ENCODE results near the gene CENPL.
"Not testable (repeated sequence)": the region's sequence is repeated elsewhere in the genome, so short reads cannot be mapped to it uniquely, and the experiment has no call there.

CENPL gene

DNA sequence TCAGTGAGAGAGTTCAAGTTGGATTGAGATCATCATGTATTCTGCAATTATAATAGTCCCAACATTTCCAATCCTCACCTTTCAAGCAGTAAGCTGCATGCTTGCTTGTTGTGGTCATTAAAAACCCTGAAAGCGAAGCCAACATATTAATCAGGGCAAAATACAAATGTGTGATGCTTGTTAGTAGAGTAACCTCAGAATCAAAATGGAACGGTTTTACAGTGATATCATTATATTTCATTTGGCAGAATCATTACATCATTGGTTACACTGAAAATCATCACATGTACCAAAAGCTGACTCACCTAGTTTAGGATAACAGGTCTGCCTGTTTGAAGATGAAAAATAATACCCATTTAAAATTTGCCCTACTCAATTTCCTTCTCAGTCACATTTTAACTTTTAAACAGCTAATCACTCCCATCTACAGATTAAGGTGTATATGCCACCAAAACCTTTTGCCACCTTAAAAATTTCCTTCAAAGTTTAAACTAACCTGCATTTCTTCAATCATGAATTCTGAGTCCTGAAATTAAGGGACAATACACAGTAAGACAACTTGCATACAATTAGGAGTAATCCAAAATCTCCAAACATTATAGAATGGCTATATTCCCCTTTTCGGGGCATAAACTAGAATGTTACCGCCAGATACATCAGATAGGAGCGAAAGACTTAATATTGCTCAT, 39.6 kb upstream of the CENPL start:
- in situ Hi-C loops (cut with HindIII; ENCODE audit: low sequenced_read_pairs) = no loop called here
- TF ChIP-seq, protein P1, sequence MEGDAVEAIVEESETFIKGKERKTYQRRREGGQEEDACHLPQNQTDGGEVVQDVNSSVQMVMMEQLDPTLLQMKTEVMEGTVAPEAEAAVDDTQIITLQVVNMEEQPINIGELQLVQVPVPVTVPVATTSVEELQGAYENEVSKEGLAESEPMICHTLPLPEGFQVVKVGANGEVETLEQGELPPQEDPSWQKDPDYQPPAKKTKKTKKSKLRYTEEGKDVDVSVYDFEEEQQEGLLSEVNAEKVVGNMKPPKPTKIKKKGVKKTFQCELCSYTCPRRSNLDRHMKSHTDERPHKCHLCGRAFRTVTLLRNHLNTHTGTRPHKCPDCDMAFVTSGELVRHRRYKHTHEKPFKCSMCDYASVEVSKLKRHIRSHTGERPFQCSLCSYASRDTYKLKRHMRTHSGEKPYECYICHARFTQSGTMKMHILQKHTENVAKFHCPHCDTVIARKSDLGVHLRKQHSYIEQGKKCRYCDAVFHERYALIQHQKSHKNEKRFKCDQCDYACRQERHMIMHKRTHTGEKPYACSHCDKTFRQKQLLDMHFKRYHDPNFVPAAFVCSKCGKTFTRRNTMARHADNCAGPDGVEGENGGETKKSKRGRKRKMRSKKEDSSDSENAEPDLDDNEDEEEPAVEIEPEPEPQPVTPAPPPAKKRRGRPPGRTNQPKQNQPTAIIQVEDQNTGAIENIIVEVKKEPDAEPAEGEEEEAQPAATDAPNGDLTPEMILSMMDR (IDR thresholded peaks at IDR 0.05; ENCODE audit: low read depth, low read length) = no peak
- no peak for DNase-seq (ENCODE audit: low read depth, low spot score)

DNA sequence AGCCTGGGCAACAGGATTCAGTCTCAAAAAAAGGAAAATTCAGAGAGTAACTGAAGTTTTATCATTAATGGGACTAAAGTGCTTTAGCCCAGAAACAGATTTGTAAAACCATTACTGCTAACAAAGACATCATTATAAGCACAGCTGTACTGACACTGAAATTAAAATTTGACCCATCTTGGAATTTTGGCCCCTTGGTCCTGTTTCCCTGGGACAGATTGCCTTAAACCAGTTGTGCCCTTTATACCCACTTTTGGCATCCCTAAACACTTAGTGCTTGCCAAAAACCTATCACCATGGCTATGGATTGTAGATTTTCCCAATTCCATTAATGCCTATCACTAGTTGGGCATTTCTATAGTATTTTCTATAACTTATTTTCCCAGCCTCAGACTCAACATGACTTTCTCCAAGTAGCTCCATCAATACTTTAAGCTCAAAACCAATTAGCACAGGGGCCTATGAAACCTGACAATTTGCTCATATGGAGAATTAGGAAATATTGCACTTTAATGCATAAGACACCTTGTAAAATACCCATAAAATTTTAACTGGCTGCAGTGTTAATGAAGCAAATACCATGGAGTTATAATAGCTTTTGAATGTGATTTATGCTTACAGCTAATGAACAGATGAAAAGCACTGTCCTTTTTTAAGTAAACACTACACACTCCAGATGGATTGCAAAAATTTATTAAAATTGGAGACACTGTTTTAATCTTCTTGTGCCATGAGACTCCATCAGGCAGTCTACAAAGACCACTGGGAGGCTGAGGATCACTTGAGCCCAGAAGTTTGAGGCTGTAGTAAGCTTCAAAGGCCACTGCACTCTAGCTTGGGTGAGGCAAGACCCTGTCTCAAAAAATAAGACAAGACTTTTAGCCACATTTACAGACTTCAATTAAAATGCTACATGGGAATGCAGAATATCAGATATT, 38.8 kb upstream of the CENPL start:
- no peak overlapping the region for H3K4me3 ChIP-seq (ENCODE audit: low read depth, low read length)
- no peak for DNase-seq (ENCODE audit: low read depth, low spot score)
- in situ Hi-C loops (cut with HindIII; ENCODE audit: low sequenced_read_pairs) = no loop called here
- TF ChIP-seq, protein P1 (IDR thresholded peaks at IDR 0.05; ENCODE audit: low read depth, low read length) = no peak

More for the DNA sequence above, 39.6 kb upstream of the CENPL start:
- H3K4me3 ChIP-seq (ENCODE audit: low read depth, low read length) = peak overlapping the region; percentile 91

GRCh38 chr1:173862769-173863223, 38.1 kb upstream of the CENPL start:
- DNase-seq (ENCODE audit: low read depth, low spot score) = no peak
- no peak overlapping the region for H3K4me3 ChIP-seq (ENCODE audit: low read depth, low read length)
- TF ChIP-seq, protein P1 (IDR thresholded peaks at IDR 0.05; ENCODE audit: low read depth, low read length) = no peak

DNA sequence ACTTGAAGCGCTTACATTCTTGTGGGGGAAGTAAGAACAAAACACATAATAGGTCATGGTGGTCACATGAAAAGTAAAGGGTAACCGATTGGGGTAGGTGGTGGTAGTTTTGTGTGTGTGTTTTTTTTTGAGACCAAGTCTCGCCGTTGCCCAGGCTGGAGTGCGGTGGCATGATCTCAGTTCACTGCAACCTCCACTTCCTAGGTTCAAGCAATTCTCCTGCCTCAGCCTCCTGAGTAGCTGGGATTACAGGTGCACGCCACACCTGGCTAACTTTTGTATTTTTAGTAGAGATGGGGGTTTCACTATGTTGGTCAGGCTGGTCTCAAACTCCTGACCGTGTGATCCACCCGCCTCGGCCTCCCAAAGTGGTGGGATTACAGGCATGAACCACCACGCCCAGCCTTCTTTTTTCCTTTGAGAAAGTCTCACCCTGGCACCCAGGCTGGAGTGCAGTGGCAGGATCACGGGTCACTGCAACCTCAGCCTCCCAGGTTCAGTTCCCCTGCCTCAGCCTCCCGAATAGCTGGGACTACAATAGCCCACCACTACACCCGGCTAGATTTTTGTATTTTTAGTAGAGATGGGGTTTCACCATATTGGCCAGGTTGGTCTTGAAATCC, 37.6 kb upstream of the CENPL start:
- DNase-seq (ENCODE audit: low read depth, low spot score); in situ Hi-C loops (cut with HindIII; ENCODE audit: low sequenced_read_pairs); H3K4me3 ChIP-seq (ENCODE audit: low read depth, low read length): not testable (repeated sequence)

More at GRCh38 chr1:173862769-173863223, 38.1 kb upstream of the CENPL start:
- in situ Hi-C loops (cut with HindIII; ENCODE audit: low sequenced_read_pairs) = no loop called here

DNA sequence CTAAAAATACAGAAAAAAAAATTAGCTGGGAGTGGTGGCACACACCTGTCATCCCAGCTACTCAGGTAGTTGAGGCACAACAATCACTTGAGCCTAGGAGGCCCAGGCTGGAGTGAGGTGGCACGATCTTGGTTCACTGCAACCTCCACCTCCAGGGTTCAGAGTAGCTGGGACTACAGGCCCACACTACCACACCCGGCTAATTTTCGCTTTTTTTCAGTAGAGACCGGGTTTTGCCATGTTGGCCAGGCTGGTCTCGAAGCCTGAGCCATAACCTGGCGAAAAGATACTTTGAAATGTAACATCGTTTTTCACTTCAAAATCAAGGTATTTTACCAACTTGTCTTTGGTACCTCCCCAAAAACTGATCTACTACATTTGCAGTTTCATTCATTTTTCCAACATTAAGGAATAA, 37.1 kb upstream of the CENPL start:
- DNase-seq (ENCODE audit: low read depth, low spot score) = no peak
- TF ChIP-seq, protein P1 (IDR thresholded peaks at IDR 0.05; ENCODE audit: low read depth, low read length) = no peak
- no peak overlapping the region for H3K4me3 ChIP-seq (ENCODE audit: low read depth, low read length)
- in situ Hi-C loops (cut with HindIII; ENCODE audit: low sequenced_read_pairs) = no loop called here

- no peak for DNase-seq (ENCODE audit: low read depth, low spot score)
- no peak overlapping the region for H3K4me3 ChIP-seq (ENCODE audit: low read depth, low read length)
- TF ChIP-seq, protein P1 (IDR thresholded peaks at IDR 0.05; ENCODE audit: low read depth, low read length) = no peak
- in situ Hi-C loops (cut with HindIII; ENCODE audit: low sequenced_read_pairs) = no loop called here
Measured at GRCh38 chr1:173860065-173860464, 35.4 kb upstream of the CENPL start.

GRCh38 chr1:173859547-173859946, 34.9 kb upstream of the CENPL start:
- in situ Hi-C loops (cut with HindIII; ENCODE audit: low sequenced_read_pairs); H3K4me3 ChIP-seq (ENCODE audit: low read depth, low read length); DNase-seq (ENCODE audit: low read depth, low spot score): not testable (repeated sequence)

All from astrocyte of the spinal cord (primary cell).